CD4-positive, alpha-beta T cell treated with Interleukin-15 for 1 hour (primary cell): Measurements from ENCODE around the gene PLXNB3.
A peak's percentile ranks its signal among the peaks of the same experiment; 100 is the strongest.
"Not testable (repeated sequence)": the region's sequence is repeated elsewhere in the genome, so short reads cannot be mapped to it uniquely, and the experiment has no call there.

ENCODE experiments used
- DNase-seq: peaks from one replicate; pipeline ENCODE4 v3.0.0-alpha.2; 2020

Gene PLXNB3

GRCh38 chrX:153794018-153794896, 30.2 kb downstream of the PLXNB3 start, which contains the start of the genes IDH3G and SSR4:
Gene IDH3G, minus strand, starts transcription at chrX:153794375. Its CDS starts 49 bp downstream, at chrX:153794326.
Gene SSR4, plus strand, starts transcription at chrX:153794668. Its CDS starts 20 bp downstream, at chrX:153794688.
- peak; percentile 96 for DNase-seq

DNA sequence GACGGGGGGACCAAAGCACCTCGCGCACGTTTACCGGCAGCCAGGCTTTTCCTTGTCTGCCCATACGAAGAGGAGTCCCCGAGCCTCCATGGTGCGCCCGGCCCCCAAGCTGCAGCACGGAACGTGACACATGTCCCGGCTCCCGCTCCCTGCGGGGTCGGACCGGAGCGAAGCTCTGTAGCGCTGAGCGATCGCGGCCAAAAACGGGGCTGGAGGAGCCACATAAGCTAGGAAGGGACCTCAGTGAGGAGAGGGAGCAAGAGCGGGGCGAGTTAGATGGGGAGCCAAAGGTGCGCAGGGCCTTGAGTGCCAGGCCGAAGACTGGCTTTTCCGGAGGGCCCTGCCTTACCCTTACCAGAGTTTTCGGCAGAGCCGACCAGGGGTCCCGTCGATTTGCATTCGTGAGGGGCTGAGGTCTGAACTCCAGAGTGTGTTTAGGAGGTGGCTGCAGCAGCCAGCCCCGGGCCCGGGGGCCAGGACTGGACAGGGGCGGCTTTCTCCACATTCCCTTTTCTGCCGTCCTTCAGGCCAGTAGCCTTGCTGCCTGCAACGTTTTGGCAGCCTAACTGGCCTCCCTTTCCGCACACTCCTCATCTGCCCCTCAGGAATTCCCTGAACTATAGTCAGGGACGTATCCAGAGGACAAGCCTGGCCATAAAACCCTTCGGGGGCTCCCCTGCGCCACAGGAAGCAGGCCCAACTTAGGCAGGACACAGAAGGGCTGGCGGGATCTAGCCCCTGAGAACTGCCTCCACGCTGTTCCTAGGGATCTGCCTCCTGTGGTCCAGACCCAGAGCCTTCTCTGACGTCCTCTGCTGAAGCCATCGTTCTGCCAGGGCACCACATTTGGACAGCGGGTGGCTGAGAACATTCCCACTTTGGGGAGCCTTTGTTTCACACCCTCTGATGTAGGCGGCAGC, 31.1 kb downstream of the PLXNB3 start:
- DNase-seq = no peak

DNA sequence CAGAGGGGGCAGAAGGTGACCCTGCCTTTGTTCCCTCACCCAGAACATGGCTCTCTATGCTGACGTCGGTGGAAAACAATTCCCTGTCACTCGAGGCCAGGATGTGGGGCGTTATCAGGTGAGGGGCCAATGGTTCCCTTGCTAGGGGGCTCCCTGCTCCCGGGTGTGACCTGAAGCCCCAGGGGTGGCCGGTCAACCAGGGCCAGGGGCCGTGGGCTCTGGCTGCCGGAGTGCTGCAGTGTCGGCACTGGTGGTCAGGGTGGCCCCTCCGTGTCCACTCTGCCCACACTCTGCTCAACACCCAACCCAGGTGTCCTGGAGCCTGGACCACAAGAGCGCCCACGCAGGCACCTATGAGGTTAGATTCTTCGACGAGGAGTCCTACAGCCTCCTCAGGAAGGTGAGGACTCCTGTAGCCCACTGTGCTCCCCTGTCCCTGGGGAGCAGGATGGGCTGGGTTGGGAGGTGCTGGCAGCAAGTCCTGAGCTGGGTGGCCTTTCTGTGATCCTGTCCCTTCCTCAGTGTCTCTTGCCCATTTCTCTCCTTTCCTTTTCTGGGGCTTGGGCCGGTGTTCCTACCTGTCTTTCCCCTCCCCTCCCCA, 33.5 kb downstream of the PLXNB3 start:
- DNase-seq = no peak

DNA sequence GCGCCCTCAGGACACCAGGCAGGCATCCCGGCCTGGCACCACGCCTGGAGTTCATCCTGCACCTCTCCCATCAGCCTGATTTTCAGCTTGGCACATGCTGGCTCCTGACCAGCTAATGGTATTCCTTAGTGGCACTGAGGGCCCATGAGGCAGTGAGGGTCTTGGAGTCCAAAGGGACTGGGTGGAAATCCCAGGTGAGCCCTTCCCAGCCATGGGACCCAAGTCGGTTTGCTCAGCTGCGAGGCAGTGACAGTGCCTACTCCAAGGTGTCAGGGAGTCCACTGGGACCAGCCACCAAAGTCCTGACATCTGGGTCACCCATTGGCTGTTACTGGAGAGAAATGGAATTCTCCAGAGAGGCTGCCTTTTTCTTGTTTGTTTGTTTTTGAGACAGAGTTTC, 35.3 kb downstream of the PLXNB3 start:
- DNase-seq = no peak

GRCh38 chrX:153800177-153800722, 36.2 kb downstream of the PLXNB3 start:
- DNase-seq = no peak

- DNase-seq = no peak
Observed at GRCh38 chrX:153800746-153801145, 36.7 kb downstream of the PLXNB3 start.

- DNase-seq = no peak
Observed at GRCh38 chrX:153801669-153802068, 37.6 kb downstream of the PLXNB3 start.

DNA sequence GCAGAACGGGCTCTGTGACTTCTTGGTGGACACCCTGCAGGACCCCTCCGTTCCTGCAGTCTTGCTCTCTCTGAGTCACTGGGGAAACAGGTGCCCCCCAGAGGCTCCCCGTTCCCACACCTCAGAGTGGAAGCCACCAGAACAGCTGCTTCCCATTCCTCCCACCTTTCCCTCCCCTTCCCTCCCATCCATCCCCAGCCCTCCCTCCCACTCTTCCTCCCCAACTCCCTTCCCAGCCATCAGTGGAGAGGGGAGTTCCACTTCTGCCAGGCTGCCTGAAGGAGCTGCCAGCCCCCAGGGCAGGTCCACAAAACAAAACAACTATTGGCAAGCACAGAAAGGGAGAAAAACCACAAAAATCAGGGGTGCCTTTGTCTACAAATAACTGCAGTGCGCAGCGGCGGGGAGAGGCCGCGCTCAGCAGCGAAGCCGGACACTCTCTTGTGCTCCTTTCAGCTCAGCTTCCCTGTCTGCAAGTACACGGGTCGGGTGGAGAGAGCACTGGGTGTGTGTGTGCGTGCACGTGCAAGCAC, 38.5 kb downstream of the PLXNB3 start:
- DNase-seq = no peak

DNA sequence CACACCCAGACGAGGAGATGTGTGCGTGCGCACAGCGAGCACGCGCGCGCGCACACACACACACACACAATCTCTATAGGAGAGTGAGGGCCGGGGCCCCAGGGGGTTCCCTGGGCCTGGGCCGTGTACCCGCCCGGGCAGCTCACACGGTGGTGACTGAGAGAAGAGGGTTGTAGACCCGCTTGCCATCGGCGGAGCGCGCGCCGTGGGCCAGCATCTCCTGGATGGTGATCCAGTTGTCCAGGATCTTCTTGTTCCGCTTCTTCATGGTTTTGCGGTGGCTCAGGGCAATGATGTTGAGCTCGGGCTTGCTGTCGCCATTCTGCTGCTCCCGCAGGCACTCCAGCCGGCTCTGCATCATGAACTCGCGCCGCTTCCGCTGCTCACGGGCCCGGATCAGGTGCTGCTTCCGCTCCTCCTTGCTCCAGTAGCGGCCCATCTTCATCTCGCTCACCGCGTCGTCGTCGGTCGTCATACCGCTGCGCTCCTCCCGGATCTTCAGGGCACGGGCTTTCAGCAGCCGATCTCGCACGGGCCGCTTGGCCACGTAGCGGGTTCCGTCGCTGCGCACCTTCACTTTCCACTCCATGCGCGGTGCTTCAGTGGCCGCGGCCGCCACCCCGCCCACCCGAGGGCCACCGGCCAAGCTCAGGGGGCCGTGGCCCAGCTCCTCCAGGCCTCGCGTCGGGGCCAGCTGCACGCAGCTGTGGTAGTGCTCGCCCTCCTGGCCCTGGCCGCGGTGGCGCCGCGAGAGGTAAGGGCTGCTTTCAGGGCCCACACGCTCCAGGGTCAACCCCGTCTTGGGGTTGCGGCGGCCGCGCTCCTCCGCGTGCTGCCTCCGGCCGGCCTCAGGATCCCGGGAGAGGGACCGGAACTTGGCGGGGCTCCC, 39.4 kb downstream of the PLXNB3 start:
- DNase-seq = no peak

- no peak for DNase-seq
Observed at GRCh38 chrX:153804100-153804595, 40.1 kb downstream of the PLXNB3 start.

DNA sequence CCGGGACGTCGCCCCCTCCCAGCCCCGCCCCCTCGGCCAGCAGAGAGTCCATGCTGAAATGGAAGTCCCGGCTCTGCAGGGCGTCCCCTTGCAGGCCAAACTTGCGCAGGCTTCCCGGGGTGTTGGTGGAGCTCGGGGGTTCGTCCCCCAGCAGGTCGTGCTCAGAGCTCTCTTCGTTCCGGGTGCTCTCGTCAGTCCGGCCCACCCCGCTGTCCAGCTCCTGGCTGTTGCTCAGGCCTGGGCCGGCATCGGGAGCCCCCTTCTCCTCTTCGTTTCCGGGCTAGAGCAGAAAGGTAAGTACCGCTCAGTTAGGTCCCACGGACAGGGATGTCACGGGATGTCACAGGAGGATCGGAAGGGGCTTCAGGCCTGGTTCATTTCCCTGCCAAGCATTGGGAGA, 40.6 kb downstream of the PLXNB3 start:
- no peak for DNase-seq

GRCh38 chrX:153805436-153805835, 41.4 kb downstream of the PLXNB3 start:
- no peak for DNase-seq

- DNase-seq = no peak
Observed at GRCh38 chrX:153806999-153807575, 43.0 kb downstream of the PLXNB3 start.

- DNase-seq = no peak
Observed at GRCh38 chrX:153807976-153808375, 43.9 kb downstream of the PLXNB3 start.

GRCh38 chrX:153812220-153812619, 48.2 kb downstream of the PLXNB3 start:
- DNase-seq = no peak

GRCh38 chrX:153813161-153813560, 49.1 kb downstream of the PLXNB3 start:
- DNase-seq = no peak

DNA sequence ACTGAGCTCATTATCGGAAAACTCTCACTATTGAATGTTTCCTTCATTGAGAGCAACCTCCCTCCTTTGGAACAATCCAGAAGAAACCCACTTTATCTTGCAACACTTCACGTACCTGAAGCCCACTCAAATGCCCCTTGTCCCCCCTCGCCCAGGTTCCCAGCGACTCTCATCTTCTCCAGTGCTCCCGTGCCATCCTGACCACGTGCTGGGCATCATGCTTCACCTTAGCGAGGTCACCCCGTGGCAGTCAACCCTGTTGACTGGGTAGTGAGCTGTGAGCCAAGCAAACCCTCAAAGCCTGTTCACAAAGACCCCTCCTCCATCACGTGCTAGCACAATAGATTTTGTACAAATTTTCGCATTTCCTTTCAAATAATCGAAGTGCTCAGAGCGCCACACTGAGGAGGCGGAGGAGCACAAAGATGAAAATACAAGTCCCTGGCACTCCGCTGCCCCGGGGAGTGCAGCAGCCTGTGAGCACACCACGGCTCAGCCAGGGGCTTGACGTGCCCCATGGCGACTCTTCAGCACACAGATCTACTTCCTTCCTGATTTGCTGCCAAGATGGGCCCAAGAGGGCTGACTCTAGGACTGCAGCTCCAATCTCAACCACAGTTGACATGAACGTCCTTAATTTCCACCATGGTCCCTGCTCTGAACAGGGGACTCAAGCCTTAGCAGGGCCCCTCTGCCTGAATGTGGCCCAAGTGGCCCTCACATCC, 50.7 kb downstream of the PLXNB3 start:
- DNase-seq = no peak

DNA sequence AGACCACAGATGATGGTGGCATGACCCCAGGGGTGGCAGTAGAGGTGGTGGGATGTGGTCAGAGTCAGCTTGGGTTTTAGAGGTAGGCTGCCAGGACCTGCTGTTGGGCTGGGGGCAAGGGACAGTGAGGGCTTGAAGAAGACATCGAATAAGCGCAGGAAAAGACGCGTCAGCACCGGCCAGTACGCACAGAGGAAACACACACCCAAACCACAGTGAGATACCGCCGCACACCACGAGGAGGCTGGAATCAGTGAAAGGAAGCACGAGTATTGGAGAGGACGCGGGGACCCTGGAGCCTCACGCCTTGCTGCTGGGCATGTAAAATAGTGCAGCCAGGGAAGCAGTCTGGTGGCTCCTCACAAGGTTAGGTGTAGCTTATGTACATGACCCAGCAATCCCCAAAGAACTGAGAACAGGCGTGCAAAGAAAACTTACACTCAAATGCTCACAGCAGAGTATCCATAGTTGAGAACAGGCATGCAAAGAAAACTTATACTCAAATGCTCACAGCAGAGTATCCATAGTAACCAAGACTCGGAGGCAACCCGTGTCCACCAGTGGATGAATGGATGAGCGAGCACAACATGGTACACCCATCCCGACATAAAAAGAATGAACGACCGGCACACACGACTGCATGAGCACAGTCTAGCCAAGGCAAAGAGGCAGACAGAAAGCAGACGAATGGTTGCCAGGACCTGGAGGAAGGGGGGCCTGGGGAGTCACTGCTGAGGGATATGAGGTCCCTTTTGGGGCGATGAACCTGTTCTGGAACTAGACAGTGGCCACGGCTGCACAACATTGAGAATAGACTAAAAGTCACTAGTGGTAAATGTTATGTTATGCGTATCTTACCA, 53.0 kb downstream of the PLXNB3 start:
- peak; percentile 27 for DNase-seq

- not testable (repeated sequence) for DNase-seq
Observed at GRCh38 chrX:153818064-153818463, 54.0 kb downstream of the PLXNB3 start.
